HUES6 (cell line): ENCODE measurements around the gene ZSCAN2.
"Not testable (repeated sequence)": the region's sequence is repeated elsewhere in the genome, so short reads cannot be mapped to it uniquely, and the experiment has no call there.

ENCODE experiments used
- H3K27ac ChIP-seq: 2 replicates; pipeline ENCODE4 v1.7.0; 2013; ENCODE audit warnings: low read depth, mild to moderate bottlenecking, low read length, inconsistent platforms
- H3K27me3 ChIP-seq: 2 replicates; pipeline ENCODE4 v1.6.1; 2013; ENCODE audit warnings: low read length; ENCODE audit not compliant: control insufficient read depth, insufficient read depth
- H3K36me3 ChIP-seq: 2 replicates; pipeline ENCODE4 v1.6.1; 2013; ENCODE audit warnings: low read length; ENCODE audit not compliant: control insufficient read depth, insufficient read depth
- H3K4me1 ChIP-seq: 2 replicates; pipeline ENCODE4 v1.6.1; 2013; ENCODE audit warnings: low read length; ENCODE audit not compliant: control insufficient read depth, insufficient read depth
- H3K4me3 ChIP-seq: 2 replicates; pipeline ENCODE4 v1.5.1; 2013; ENCODE audit warnings: low read depth, low read length
- H3K9ac ChIP-seq: one replicate; pipeline ENCODE4 v1.6.1; 2013; ENCODE audit warnings: mild to moderate bottlenecking, low read length
- H3K9me3 ChIP-seq: 2 replicates; pipeline ENCODE4 v1.6.1; 2013; ENCODE audit warnings: low read depth, low read length; ENCODE audit not compliant: control insufficient read depth, insufficient read depth

Gene ZSCAN2

DNA sequence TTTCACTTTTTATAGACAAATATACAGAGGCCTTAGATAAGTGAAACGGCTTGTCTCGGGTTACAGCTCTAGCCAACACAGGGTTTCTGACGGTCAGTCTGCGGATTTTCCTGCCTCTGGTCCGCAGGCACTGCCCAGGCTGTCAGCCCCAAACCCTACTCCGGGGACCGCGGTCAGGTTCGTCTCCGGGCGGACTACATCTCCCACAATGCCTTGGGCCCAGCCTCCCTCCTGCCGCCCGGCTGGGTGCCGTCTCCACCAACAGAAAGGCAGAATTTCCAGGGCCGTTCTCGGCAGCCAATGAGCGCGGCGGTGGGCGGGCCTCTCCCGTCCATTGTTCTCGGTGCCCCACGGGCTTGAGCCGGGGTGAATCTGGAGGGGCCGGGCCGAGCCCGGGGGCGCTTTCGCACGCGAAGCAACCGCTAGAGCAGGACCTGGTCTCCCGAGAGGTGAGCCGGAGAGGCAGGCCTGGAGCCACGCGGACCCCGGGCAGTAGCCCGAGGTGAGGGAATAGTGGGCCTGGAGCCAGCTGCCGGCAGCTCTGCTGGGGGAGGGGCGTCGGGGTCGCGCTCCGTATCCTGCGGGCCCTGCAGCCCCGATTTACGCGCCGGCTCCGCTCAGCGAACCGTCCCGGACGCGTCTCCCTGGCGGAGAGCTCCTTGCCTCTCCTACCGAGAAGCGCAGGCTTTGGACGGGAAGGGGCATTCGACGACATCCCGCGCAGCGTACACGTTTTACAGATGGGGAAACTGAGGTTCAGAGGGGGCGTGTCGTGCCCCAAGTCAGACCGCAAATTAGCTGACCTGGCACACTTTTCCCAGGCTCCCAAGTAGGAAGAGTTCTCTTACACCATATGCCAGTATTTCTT is at the start of gene ZSCAN2:
TSS of gene ZSCAN2 (plus strand) at position 323 of the 868 bp plus-strand sequence. CDS start 2,919 bp downstream, outside the sequence.
- Histone ChIP-seq H3K9me3 (no peaks in the 10 kb centered on the region), H3K4me1 (peaks cover 27% of the 10 kb centered on the region), H3K9ac (peak within 1 kb of the TSS; percentile 90), H3K36me3 (peaks cover 21% of the 10 kb centered on the region), H3K27ac (peak within 1 kb of the TSS; percentile 92), H3K4me3 (peak within 1 kb of the TSS; percentile 79), H3K27me3 (no peaks in the 10 kb centered on the region)

DNA sequence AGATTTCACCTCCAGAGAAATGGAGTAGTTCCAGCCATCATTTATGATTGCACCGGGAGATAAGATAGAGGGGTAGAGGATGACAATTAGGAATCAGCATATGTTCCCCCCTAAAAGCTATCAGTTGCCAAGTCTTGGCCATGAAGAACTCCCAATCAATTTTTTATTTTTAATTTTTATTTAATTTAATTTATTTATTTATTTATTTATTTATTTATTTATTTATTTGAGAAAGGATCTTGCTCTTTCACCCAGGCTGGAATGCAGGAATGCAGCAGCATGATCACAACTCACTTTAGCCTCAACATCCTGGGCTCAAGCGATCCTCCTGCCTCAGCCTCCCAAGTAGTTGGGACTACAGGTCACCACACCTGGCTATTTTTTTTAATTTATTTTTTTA is 49.2 kb upstream of the ZSCAN2 start:
- H3K9ac ChIP-seq, H3K36me3 ChIP-seq, H3K9me3 ChIP-seq, H3K27ac ChIP-seq, H3K4me3 ChIP-seq, H3K4me1 ChIP-seq, H3K27me3 ChIP-seq: not testable (repeated sequence)

DNA sequence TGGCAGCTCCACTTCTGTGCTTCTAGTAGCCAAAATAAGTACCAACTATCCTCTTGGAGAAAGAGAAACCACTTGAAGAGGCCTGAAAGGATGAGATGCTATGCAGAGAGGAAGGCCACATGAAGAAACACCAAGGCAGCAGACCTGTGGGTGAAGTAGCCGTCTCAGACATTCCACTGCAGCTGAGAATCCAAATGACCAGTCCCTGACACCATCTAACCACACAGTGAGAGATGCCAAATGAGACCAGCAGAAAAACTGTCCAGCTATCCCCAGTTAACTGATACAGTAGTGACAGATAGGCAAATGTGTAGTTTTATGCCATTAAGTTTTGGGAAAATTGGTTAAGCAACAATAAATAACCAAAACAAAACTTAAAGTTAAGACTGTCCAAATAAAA is 47.9 kb upstream of the ZSCAN2 start:
- Histone ChIP-seq H3K27me3 (no peaks in the 10 kb centered on the region), H3K9ac (no peak overlapping the region), H3K36me3 (no peaks in the 10 kb centered on the region), H3K4me3 (no peak overlapping the region), H3K9me3 (0 out of 2 replicates have a peak, but pooled peaks cover 4% of the 10 kb centered on the region), H3K27ac (no peak overlapping the region), H3K4me1 (no peaks in the 10 kb centered on the region)

DNA sequence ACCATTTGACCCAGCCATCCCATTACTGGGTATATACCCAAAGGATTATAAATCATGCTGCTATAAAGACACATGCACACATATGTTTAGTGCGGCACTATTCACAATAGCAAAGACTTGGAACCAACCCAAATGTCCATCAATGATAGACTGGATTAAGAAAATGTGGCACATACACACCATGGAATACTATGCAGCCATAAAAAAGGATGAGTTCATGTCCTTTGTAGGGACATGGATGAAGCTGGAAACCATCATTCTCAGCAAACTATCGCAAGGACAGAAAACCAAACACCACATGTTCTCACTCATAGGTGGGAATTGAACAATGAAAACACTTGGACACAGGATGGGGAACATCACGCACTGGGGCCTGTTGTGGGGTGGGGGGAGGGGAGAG is 44.1 kb upstream of the ZSCAN2 start:
- H3K4me3 ChIP-seq, H3K9ac ChIP-seq, H3K27ac ChIP-seq, H3K9me3 ChIP-seq, H3K36me3 ChIP-seq, H3K4me1 ChIP-seq, H3K27me3 ChIP-seq: not testable (repeated sequence)

DNA sequence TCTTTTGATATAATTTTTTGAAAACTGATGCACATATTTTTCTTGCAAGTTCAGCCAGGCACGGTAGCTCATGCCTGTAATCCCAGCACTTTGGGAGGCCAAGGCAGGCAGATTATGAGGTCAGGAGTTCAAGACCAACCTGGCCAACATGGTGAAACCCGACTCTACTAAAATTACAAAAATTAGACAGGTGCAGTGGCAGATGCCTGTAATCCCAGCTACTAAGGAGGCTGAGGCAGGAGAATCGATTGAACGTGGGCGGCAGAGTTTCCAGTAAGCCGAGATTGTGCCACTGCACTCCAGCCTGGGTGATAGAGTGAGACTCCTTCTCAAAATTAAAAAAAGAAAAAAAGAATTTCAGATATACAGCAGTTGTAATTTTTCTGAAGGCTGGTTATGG is 32.8 kb upstream of the ZSCAN2 start:
- H3K27ac ChIP-seq, H3K9me3 ChIP-seq, H3K27me3 ChIP-seq, H3K9ac ChIP-seq, H3K4me1 ChIP-seq, H3K4me3 ChIP-seq, H3K36me3 ChIP-seq: not testable (repeated sequence)

DNA sequence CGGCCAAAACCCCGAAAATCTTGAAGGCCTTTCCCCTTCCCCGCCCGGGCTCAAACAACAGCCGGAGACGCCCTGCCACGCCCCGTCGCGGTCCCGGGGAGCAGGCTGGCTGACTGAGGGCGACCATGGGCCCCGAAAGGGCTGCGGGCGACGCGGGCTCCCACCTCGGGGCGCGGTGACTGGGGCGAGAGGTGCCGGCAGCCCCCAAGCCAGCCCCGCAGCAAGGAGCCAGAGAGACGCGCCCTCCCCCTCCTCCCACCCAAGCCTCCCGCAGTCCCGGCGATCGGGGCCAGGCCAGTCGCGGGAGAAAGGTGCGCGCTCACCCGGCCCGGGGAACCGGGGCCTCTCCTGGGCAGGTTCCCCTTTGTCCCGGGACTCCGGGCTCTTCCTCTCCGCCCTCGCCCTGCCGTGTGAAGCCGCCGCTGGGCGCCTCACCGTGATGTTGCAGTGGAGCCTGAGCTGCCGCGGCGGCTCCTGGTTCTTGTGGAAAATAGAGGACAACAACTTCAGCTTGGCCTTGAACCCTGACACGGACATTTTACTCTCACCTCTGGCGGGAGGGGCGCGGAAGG is 30.6 kb upstream of the ZSCAN2 start:
- Histone ChIP-seq H3K9me3 (no peaks in the 10 kb centered on the region), H3K27ac (peak overlapping the region; percentile 71; the same call in 1 of the 2 replicates), H3K36me3 (no peaks in the 10 kb centered on the region), H3K27me3 (no peaks in the 10 kb centered on the region), H3K4me1 (no peaks in the 10 kb centered on the region), H3K9ac (peak overlapping the region; percentile 91), H3K4me3 (peak overlapping the region; percentile 98)

DNA sequence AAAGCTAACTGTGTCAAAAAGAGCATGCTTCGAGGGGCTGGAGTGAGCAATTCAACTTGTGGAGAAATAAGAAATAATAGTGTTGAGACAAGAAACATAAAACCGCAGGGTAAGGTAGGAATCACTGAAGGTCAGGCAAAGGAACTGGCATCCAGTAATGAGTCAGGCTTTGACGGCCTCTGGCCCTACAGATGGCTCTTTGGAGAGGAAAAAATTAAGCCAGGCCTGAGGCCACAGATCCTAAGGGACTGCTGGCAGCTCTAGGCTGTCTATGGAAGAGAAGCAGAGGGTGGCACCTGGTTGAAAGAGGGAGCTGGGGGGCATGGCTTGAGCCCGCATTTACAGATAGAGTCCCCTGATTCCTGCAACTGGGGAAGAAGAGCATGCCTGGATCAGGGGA is 28.6 kb upstream of the ZSCAN2 start:
- no peak overlapping the region for H3K9ac ChIP-seq
- H3K27me3 ChIP-seq = no peaks in the 10 kb centered on the region
- H3K4me3 ChIP-seq = no peak overlapping the region
- no peak overlapping the region for H3K27ac ChIP-seq
- H3K4me1 ChIP-seq = no peaks in the 10 kb centered on the region
- H3K36me3 ChIP-seq = no peaks in the 10 kb centered on the region
- no peaks in the 10 kb centered on the region for H3K9me3 ChIP-seq

DNA sequence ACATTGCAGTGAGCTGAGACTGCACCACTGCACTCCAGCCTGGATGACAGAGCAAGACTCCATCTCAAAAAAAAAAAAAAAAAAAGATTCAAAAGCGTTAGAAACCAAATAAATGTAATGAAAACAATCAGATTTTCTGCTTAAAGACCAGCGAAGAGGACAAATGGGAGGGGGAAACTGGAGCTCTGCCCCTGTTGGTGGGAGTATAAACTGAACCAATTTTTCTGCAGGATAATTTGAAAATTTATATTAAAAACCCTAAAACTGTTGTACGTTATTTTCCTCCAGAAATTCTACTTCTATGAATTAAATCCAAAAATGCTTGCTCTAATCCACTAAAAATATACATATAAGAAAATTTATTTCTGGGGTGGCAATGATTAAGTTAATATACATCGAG is 25.3 kb upstream of the ZSCAN2 start:
- Histone ChIP-seq H3K9me3 (no peaks in the 10 kb centered on the region), H3K9ac (no peak overlapping the region), H3K27me3 (no peaks in the 10 kb centered on the region), H3K27ac (no peak overlapping the region), H3K4me3 (no peak overlapping the region), H3K36me3 (no peaks in the 10 kb centered on the region), H3K4me1 (no peaks in the 10 kb centered on the region)

DNA sequence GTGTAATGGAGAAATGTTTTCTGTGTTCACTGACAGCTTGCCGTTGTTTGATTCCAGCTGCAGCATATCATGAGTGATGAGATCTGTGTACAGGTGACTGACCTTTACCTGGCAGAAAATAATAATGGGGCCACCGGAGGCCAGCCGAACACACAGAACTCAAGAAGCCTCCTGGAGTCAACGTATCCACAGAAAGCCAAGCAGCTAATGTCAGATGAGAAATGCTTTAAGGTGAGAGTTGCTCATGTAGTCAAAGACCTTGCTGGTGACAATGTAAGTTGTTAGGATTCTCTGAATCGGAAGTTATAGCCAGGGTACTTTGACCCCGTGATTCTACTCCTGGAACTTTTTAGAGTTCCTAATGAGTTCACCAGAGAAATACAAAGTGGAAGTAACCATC is 22.9 kb upstream of the ZSCAN2 start:
- not testable (repeated sequence) for H3K27ac ChIP-seq, H3K4me1 ChIP-seq, H3K9me3 ChIP-seq

DNA sequence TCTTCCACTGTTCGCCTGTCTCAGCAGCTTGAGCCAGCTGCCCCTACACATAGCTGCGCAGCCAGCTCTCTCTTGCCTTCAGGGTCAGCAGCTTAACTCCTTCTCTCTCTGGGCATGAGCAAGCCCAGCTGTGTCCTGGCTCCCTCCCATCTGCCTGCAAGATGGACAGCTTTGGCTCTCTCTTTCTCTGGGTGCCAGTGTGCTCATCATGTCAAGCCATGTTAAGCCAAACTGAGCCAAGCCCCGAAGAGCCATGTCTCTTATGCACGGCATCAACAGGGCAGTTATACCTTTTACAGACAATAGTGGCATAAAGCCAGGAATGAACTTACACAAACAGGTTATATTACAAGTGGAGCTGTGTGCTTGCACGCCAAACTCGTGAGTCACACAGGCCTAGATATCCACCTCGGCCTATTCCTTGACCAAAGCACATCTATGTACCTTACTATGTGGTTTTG is 21.5 kb upstream of the ZSCAN2 start:
- H3K9me3 ChIP-seq, H3K27ac ChIP-seq, H3K4me3 ChIP-seq, H3K27me3 ChIP-seq, H3K9ac ChIP-seq, H3K4me1 ChIP-seq, H3K36me3 ChIP-seq: not testable (repeated sequence)

More for the DNA sequence above, 22.9 kb upstream of the ZSCAN2 start:
- H3K4me3 ChIP-seq, H3K9ac ChIP-seq, H3K36me3 ChIP-seq, H3K27me3 ChIP-seq: not testable (repeated sequence)

DNA sequence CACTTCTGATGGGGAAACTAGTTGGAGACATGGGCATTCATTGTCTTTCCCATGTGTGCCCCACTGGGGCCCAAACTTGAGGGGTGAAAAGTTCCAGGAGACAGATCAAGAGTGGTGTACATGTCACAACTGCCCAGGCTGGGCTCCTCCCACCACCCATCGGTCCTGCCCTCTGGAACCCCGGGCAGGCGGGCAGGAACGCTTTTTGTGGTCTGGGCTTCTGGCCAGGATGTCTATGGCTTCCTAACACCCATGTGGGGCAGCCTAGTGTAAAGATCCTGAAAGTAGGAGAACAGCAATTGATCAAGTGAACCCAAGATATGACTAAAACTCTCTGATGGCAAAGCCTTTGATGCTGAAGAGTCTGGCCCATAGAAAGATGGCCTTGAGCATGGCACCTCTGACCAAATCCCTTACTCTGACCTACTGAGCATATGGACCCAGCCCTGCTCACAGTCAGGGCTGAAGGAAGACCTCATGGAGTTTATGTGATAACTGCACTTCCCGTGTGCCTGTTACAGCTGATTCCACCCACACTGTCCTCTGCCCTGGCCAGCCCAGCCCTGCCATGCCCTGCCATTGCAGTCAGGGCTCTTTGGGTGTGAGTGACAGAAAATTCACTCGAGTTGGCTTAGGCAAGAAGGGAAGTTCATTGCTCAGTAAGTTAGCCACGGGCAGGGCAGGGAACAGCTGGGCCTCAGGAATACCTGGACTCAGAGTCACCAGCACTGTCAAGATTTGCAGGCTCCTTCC is 19.0 kb upstream of the ZSCAN2 start:
- not testable (repeated sequence) for H3K27ac ChIP-seq, H3K9ac ChIP-seq, H3K9me3 ChIP-seq, H3K27me3 ChIP-seq, H3K4me3 ChIP-seq, H3K4me1 ChIP-seq, H3K36me3 ChIP-seq
